GF-D8 (cell line): Measurements from ENCODE around the gene PLXND1.

Experiments
- DNase-seq: peaks from one replicate; lab custom pipeline; 2025; lab: John Stamatoyannopoulos, UW

Gene PLXND1

GRCh38 chr3:129602730-129603560 is 3.5 kb downstream of the PLXND1 start:
- no peak for DNase-seq

GRCh38 chr3:129602309-129602708 is 4.2 kb downstream of the PLXND1 start:
- DNase-seq = no peak

- no peak for DNase-seq
These were observed 4.8 kb downstream of the PLXND1 start for GRCh38 chr3:129601713-129602112.

- DNase-seq = no peak
These were observed 6.1 kb downstream of the PLXND1 start for GRCh38 chr3:129600348-129600747.

- DNase-seq = peak; percentile 60
These were observed 6.9 kb downstream of the PLXND1 start for GRCh38 chr3:129599607-129600006.

GRCh38 chr3:129599073-129599472 is 7.4 kb downstream of the PLXND1 start:
- no peak for DNase-seq

- DNase-seq = no peak
These were observed 8.0 kb downstream of the PLXND1 start for GRCh38 chr3:129598484-129598883.

- DNase-seq = no peak
These were observed 8.5 kb downstream of the PLXND1 start for GRCh38 chr3:129598000-129598381.

- DNase-seq = no peak
These were observed 9.1 kb downstream of the PLXND1 start for GRCh38 chr3:129597087-129597999.

- DNase-seq = peak; percentile 63
These were observed 10.0 kb downstream of the PLXND1 start for GRCh38 chr3:129596194-129597086.

- no peak for DNase-seq
These were observed 10.8 kb downstream of the PLXND1 start for GRCh38 chr3:129595544-129596193.

- DNase-seq = no peak
These were observed 11.5 kb downstream of the PLXND1 start for GRCh38 chr3:129594907-129595390.

GRCh38 chr3:129594409-129594808 is 12.1 kb downstream of the PLXND1 start:
- no peak for DNase-seq

- peak; percentile 89 for DNase-seq
These were observed 12.7 kb downstream of the PLXND1 start for GRCh38 chr3:129593595-129594339.

GRCh38 chr3:129593230-129593594 is 13.3 kb downstream of the PLXND1 start:
- no peak for DNase-seq

- peak; percentile 44 for DNase-seq
These were observed 13.9 kb downstream of the PLXND1 start for GRCh38 chr3:129592381-129593131.

- no peak for DNase-seq
These were observed 14.5 kb downstream of the PLXND1 start for GRCh38 chr3:129591932-129592331.

- DNase-seq = no peak
These were observed 16.3 kb downstream of the PLXND1 start for GRCh38 chr3:129590215-129590614.

GRCh38 chr3:129587566-129588210 is 18.8 kb downstream of the PLXND1 start:
- no peak for DNase-seq
